Hepatocyte (in vitro differentiated cells): ENCODE results near the gene PRX. TPM values are rescaled to one million over a fixed set of nuclear protein-coding genes. Genes with fewer than 3 reads are reported as not detected.

Experiments
- DNase-seq: peaks from one replicate; pipeline ENCODE4 v3.0.0-alpha.2; 2016; ENCODE audit warnings: low spot score
- H2AFZ ChIP-seq: fragments of 200-600 bp; sonication (generic); 2 replicates; pipeline ENCODE4 v1.6.0; 2016; ENCODE audit warnings: antibody characterized with exemption, mild to moderate bottlenecking
- H3K27ac ChIP-seq: fragments of 200-600 bp; sonication (generic); 2 replicates; pipeline ENCODE4 v1.5.1; 2016; ENCODE audit warnings: mild to moderate bottlenecking
- H3K27me3 ChIP-seq: fragments of 200-600 bp; sonication (generic); 2 replicates; pipeline ENCODE4 v1.6.1; 2016
- H3K36me3 ChIP-seq: fragments of 200-600 bp; sonication (generic); replicated peaks from 2 replicates; pipeline ENCODE4 v1.5.1; 2016; ENCODE audit warnings: low read depth; ENCODE audit not compliant: insufficient read depth
- H3K4me1 ChIP-seq: fragments of 200-600 bp; sonication (generic); 2 replicates; pipeline ENCODE4 v1.5.1; 2016; ENCODE audit warnings: mild to moderate bottlenecking, moderate library complexity; ENCODE audit not compliant: insufficient read depth
- H3K4me2 ChIP-seq: fragments of 200-600 bp; sonication (generic); 2 replicates; pipeline ENCODE4 v1.6.0; 2016
- H3K4me3 ChIP-seq: fragments of 200-600 bp; sonication (generic); 2 replicates; pipeline ENCODE4 v1.5.1; 2016; ENCODE audit warnings: mild to moderate bottlenecking
- H3K79me2 ChIP-seq: fragments of 200-600 bp; sonication (generic); 2 replicates; pipeline ENCODE4 v1.6.0; 2017; ENCODE audit warnings: mild to moderate bottlenecking
- H3K9me2 ChIP-seq: fragments of 200-600 bp; sonication (generic); replicated peaks from 2 replicates; pipeline ENCODE4 v1.6.0; 2017; ENCODE audit warnings: mild to moderate bottlenecking; ENCODE audit not compliant: insufficient read depth
- H3K9me3 ChIP-seq: fragments of 200-600 bp; sonication (generic); 2 replicates; pipeline ENCODE4 v1.5.1; 2016; ENCODE audit warnings: low read depth, mild to moderate bottlenecking
- H4K20me1 ChIP-seq: fragments of 200-600 bp; sonication (generic); 2 replicates; pipeline ENCODE4 v1.6.0; 2016; ENCODE audit warnings: mild to moderate bottlenecking; ENCODE audit not compliant: insufficient read depth, poor library complexity, severe bottlenecking
- EZH2 ChIP-seq: fragments of 200-600 bp; sonication (generic); IDR thresholded peaks from 2 replicates; pipeline ENCODE4 v1.6.1; 2016; ENCODE audit warnings: antibody characterized with exemption, mild to moderate bottlenecking, borderline replicate concordance
- EZH2phosphoT487 ChIP-seq: fragments of 200-600 bp; sonication (generic); IDR thresholded peaks from one replicate; pipeline ENCODE4 v1.6.1; 2018; ENCODE audit warnings: antibody characterized with exemption, mild to moderate bottlenecking, low read depth, moderate library complexity; ENCODE audit not compliant: unreplicated experiment, severe bottlenecking
- WGBS: methylation state at CpG from one replicate; pipeline ENCODE4 v1.1.6; 2016; ENCODE audit warnings: low lambda C conversion rate; ENCODE audit errors: missing lambda C conversion rate; 5-methylcytosine and 5-hydroxymethylcytosine counted together
- polyA plus RNA-seq: library from polyadenylated mRNA; unstranded; fragments of >200 nt; fragmentation: Nextera tagmentation; extraction: Ambion mirVana; gene quantifications from 2 replicates; pipeline ENCODE4 v1.2.1, GENCODE V29; 2016
- total RNA-seq: library from RNA; depleted of rRNA; stranded (reverse); fragments of >200 nt; gene quantifications from 2 replicates; pipeline ENCODE4 v1.2.3, GENCODE V29; 2014
- TF ChIP-seq, protein P1 (sequence below): fragments of 200-600 bp; sonication (generic); IDR thresholded peaks from 2 replicates; pipeline ENCODE4 v1.5.1; 2016; ENCODE audit warnings: antibody characterized with exemption, mild to moderate bottlenecking; ENCODE audit not compliant: poor library complexity

PRX gene
- total and polyA plus RNA-seq, 2 experiments from 2014 or later, result 0.80 to 1.9 TPM

DNA sequence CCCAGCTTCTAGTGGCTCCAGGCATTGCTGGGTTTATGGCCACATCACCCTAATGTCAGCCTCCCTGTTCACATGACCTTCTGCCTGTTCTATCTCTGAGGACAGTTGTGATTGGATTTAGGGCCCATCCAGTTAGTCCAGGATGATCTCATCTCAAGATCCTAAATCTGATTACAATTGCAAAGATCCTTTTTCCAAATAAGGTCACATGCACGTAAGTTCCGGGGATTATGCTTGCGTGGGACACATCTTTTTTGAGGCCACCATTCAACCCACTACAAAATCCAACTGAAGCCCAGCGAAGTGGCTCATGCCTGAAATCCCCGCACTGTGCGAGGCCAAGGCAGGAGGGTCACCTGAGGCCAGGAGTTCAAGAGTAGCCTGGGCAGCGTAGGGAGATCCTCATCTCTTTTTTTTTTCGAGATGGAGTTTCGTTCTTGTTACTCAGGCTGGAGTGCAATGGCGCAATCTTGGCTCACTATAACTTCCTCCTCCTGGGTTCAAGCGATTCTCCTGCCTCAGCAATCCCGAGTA lies 52.4 kb downstream of the PRX start:
- peaks cover 15% of the 10 kb centered on the region for H3K79me2 ChIP-seq
- H3K27ac ChIP-seq, result no peak overlapping the region
- H2AFZ ChIP-seq, result no peak overlapping the region
- 96% methylated on average over 12 of the region's 12 CpGs for WGBS
- no peaks in the 10 kb centered on the region for H4K20me1 ChIP-seq
- no peak for TF ChIP-seq EZH2
- no peak for TF ChIP-seq EZH2phosphoT487
- TF ChIP-seq, protein P1, sequence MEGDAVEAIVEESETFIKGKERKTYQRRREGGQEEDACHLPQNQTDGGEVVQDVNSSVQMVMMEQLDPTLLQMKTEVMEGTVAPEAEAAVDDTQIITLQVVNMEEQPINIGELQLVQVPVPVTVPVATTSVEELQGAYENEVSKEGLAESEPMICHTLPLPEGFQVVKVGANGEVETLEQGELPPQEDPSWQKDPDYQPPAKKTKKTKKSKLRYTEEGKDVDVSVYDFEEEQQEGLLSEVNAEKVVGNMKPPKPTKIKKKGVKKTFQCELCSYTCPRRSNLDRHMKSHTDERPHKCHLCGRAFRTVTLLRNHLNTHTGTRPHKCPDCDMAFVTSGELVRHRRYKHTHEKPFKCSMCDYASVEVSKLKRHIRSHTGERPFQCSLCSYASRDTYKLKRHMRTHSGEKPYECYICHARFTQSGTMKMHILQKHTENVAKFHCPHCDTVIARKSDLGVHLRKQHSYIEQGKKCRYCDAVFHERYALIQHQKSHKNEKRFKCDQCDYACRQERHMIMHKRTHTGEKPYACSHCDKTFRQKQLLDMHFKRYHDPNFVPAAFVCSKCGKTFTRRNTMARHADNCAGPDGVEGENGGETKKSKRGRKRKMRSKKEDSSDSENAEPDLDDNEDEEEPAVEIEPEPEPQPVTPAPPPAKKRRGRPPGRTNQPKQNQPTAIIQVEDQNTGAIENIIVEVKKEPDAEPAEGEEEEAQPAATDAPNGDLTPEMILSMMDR, result no peak
- no peaks in the 10 kb centered on the region for H3K27me3 ChIP-seq
- no peak overlapping the region for H3K4me2 ChIP-seq
- H3K36me3 ChIP-seq, result no peaks in the 10 kb centered on the region
- H3K4me3 ChIP-seq, result no peak overlapping the region
- H3K9me3 ChIP-seq, result no peaks in the 10 kb centered on the region
- no peaks in the 10 kb centered on the region for H3K9me2 ChIP-seq
- DNase-seq, result no peak
- H3K4me1 ChIP-seq, result peaks cover 5% of the 10 kb centered on the region

DNA sequence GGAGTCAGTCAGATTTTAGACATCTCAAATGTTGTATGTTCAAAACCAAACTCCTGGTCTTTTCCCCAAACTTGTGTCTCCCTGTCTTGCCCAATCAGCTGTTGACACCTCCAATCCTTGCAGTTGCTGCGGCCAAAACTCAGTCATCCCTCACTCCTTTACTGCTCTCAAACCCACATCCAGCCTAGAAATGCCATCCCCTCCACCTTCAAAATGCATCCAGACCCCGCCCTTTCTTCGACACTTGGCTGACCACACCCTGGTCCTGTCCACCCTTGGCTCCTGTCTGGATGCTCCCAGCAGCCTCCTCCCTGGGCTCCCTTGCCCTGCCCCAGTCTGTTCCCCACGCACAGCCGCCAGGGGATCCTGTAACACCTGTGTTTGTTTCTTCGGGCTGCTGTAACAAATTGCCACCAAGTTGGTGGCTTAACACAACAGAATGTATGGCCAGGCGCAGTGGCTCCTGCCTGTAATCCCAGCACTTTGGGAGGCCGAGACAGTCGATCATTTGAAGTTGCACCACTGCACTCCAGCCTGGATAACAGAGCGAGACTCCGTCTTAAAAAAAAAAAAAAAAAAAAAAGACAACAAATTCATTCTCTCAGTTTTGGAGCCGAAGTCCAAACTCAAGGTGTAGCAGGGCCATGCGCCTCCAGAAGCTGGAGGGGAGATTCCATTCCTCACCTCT lies 53.0 kb downstream of the PRX start:
- H3K27ac ChIP-seq, result no peak overlapping the region

DNA sequence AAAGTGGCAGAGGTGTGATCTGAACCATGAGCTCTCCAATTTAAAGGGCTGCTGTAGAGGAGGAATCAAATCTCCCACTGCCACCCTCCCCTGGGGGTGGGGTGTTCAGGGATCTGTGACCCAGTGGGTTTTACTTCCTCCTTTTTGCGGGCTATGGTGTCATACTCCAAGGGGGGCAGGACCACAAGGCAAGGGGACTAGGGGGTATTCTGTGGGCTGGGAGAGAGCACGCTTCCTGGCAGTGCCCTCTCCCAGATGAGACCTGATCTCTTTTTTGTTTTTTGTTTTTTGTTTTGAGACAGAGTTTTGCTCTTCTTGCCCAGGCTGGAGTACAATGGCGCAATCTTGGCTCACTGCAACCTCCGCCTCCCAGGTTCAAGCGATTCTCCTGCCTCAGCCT lies 54.4 kb downstream of the PRX start:
- no peak overlapping the region for H3K27ac ChIP-seq
- no peaks in the 10 kb centered on the region for H3K4me1 ChIP-seq
- no peaks in the 10 kb centered on the region for H3K36me3 ChIP-seq
- no peak overlapping the region for H2AFZ ChIP-seq
- no peak overlapping the region for H3K4me2 ChIP-seq
- no peak for TF ChIP-seq EZH2phosphoT487
- TF ChIP-seq, protein P1, result no peak
- TF ChIP-seq EZH2, result no peak
- WGBS, result 100% methylated on average over 5 of the region's 5 CpGs
- DNase-seq, result no peak
- peaks cover 15% of the 10 kb centered on the region for H3K79me2 ChIP-seq
- no peak overlapping the region for H3K4me3 ChIP-seq
- no peaks in the 10 kb centered on the region for H3K9me3 ChIP-seq
- no peaks in the 10 kb centered on the region for H4K20me1 ChIP-seq
- no peaks in the 10 kb centered on the region for H3K27me3 ChIP-seq
- no peaks in the 10 kb centered on the region for H3K9me2 ChIP-seq

More for the DNA sequence above, 53.0 kb downstream of the PRX start:
- peaks cover 17% of the 10 kb centered on the region for H3K79me2 ChIP-seq
- TF ChIP-seq, protein P1, result no peak
- TF ChIP-seq EZH2, result no peak
- H4K20me1 ChIP-seq, result no peaks in the 10 kb centered on the region
- H3K9me3 ChIP-seq, result no peaks in the 10 kb centered on the region
- H3K4me1 ChIP-seq, result peaks cover 3% of the 10 kb centered on the region
- no peak overlapping the region for H3K4me2 ChIP-seq
- WGBS, result 87% methylated on average over 13 of the region's 13 CpGs
- no peaks in the 10 kb centered on the region for H3K36me3 ChIP-seq
- DNase-seq, result no peak
- no peaks in the 10 kb centered on the region for H3K27me3 ChIP-seq
- H3K4me3 ChIP-seq, result no peak overlapping the region
- H3K9me2 ChIP-seq, result no peaks in the 10 kb centered on the region
- H2AFZ ChIP-seq, result no peak overlapping the region
